ENCODE data around the gene LDHB.
A peak's percentile ranks its signal among the peaks of the same experiment; 100 is the strongest.
"Not testable (repeated sequence)": the region's sequence is repeated elsewhere in the genome, so short reads cannot be mapped to it uniquely, and the experiment has no call there.

Gene LDHB

GRCh38 chr12:21661396-21662093 is 3.9 kb upstream of the LDHB start:
- not testable (repeated sequence) for DNase-seq (ENCODE audit: low read depth in 2 of 2)

DNA sequence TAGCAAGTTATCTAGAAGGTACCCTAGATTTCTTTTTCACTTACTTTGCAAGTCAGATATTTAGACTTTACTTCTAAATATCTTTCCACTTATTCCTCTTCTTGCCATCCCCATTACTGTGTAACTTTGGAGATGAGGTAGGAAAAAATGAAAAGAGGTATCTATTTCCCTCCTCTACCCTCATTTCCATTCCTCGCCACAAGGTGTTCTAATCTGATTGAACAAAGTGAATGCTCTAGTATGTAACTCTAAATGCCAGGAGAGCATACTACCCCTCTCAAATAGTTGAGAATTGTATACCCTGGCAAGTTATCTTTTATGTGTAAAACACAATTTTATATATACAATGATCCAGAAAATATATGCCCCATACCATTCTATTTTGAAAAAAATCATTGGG is 1.7 kb upstream of the LDHB start:
- DNase-seq (ENCODE audit: low read depth in 2 of 2): no peak

- DNase-seq (ENCODE audit: low read depth in 2 of 2): peak; percentile 26 to 33
Measured at GRCh38 chr12:21656905-21657325, 727 bp downstream of the LDHB start.

- no peak for DNase-seq (ENCODE audit: low read depth in 2 of 2)
Measured at GRCh38 chr12:21655591-21655990, 2.1 kb downstream of the LDHB start.

GRCh38 chr12:21651821-21652220 is 5.8 kb downstream of the LDHB start:
- no peak for DNase-seq (ENCODE audit: low read depth in 2 of 2)

DNA sequence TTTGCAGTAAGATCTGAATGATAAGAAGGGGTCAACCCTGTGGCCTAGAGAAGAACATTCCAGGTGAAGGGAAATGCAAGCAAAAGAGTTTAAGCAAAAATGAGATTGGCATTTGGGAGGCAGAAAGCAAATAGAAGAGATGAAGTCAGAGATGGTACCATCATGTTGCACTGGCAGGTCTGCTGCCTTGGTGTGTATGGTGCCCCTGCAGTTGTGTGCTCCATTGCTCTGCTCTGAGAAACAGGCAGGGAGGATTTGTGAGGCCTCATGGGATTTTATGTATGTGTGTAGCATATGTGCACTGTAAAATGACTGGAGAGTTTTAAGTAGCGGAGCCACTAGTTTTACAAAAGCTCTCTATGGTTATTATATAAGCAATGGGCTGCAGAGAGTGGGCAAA is 6.6 kb downstream of the LDHB start:
- DNase-seq (ENCODE audit: low read depth in 2 of 2): no peak

- DNase-seq (ENCODE audit: low read depth in 2 of 2): no peak
Measured at GRCh38 chr12:21649034-21649433, 8.6 kb downstream of the LDHB start.

DNA sequence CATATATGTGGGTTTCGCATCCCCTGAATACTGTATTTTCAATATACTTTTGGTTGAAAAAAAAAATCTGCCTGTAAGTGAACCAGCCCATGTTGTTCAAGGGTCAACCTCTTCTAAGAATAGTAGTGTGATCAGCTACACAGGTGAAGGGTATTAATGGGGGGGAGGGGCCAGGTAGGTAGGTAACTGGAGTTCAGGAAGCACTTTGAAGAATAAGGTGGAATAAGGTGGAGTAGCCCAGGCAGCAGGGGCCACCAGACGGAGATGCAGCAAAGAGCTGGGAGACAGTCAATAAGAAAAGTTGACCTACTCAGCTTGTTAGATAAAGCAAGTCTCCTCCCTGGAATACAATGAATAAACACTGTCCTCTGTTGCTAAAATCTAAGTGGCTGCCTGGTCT is 9.3 kb downstream of the LDHB start:
- no peak for DNase-seq (ENCODE audit: low read depth in 2 of 2)

DNA sequence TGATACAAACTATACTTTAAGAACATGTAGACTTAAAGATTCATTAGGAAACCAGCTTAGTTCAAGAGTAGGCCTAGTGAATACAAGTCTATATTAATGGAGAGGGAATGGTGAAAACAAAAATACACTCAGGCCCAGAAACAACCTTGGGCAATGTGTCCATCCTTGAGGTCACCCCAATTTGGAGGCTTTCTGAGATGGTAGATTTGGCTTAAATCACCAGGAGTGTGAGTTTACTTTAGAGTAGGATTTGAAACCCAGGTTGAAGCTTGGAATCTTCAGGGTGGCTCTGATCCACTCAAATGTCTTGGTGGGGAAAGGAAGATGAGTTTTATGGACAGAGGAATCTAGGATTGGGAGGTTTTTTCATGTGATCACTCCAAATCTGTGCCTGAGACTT is 10.5 kb downstream of the LDHB start:
- no peak for DNase-seq (ENCODE audit: low read depth in 2 of 2)

GRCh38 chr12:21645041-21645500 is 12.6 kb downstream of the LDHB start:
- not testable (repeated sequence) for DNase-seq (ENCODE audit: low read depth in 2 of 2)

- DNase-seq (ENCODE audit: low read depth in 2 of 2): no peak
Measured at GRCh38 chr12:21644516-21644915, 13.1 kb downstream of the LDHB start.

GRCh38 chr12:21643758-21644157 is 13.9 kb downstream of the LDHB start:
- DNase-seq (ENCODE audit: low read depth in 2 of 2): no peak

GRCh38 chr12:21642707-21643389 is 14.8 kb downstream of the LDHB start:
- DNase-seq (ENCODE audit: low read depth in 2 of 2): no peak

DNA sequence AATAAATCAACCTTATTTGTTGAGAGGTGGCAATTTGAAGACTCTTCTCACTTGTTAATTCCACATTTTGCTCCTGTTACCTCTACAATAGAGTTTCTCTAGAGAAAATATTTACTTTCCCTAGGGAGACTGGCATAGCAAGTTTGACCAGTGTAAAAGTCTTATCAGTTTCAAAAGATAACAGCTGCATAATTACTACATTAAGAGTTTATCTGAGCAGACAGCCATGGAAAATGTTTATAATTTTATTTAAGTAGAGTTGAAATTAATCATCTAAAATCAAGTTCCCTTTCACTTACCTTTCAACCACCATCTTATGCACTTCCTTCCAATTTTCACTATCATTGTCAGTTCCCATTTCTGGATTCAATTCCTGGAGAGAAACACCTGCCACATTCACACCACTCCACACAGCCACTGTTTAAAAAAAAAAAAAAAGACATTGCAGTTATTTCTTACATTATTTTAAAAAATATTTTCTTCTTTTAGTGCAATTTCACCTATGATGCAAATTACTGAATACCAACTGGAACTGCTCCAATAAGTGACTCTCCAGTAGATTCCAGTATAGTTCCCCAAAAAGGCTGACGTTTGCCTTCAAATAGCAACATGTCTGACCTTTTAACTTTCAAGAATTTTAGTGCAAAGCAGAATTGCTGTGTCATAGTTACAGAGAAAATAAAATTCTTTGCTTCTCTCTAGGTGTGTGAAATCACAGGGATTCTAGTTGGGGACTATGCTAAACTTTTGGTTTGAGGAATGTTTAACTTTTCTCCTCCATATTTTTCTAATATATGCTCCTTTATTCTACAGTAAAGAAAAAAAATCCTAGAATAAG is 19.4 kb downstream of the LDHB start:
- DNase-seq (ENCODE audit: low read depth in 2 of 2): no peak

DNA sequence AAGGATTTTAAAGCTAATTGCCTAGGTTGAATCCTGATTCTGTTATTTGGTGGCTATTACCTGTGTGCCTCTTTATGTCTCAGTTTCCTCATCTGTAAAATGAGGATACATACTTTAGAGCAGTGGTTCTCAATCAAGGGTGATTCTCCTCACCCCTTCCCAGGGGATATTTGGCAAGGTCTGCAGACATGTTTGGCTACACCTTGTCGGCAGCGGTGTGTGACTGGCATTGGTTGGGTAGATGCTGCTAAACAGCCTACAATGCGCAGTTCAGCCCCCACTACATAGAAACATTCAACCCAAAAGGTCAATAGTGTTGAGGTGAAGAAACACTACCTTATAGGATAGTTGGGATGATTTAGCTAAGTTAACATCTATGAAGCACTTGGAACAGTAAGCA is 23.4 kb downstream of the LDHB start:
- DNase-seq (ENCODE audit: low read depth in 2 of 2): no peak

DNA sequence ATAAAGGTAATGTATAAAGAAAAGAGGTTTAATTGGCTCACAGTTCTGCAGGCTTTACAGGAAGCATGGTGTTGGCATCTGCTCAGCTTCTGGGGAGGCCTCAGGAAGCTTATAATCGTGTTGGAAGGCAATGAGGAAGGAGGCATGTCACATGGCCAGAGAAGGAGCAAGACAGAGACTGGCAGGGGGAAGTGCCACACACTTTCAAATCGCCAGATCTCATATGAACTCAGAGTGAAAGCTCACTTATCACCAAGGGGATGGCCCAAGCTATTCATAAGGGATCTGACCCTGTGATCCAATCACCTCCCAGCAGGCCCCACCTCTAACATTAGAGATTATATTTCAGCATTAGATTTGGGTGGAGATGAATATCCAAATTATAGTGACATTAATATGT is 26.3 kb downstream of the LDHB start:
- DNase-seq (ENCODE audit: low read depth in 2 of 2): no peak

DNA sequence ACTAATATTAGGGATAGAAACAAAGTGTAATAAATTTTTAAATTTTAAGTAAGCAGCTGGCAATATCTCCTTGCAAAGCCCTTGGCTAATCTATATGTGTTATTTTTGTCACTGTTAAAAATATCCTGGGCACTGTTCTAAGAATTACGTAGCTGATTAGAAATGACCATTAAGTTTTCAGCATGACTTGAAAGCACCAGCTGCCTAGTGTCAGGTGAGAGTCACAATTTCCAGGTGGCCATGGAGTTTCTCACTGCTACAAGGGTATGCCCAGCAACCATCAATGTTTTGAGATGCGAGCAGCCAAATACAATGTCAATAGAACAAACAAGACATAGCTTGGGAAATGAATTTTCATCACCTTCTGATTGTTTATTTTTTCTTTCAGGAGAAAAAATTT is 29.7 kb downstream of the LDHB start:
- no peak for DNase-seq (ENCODE audit: low read depth in 2 of 2)

DNA sequence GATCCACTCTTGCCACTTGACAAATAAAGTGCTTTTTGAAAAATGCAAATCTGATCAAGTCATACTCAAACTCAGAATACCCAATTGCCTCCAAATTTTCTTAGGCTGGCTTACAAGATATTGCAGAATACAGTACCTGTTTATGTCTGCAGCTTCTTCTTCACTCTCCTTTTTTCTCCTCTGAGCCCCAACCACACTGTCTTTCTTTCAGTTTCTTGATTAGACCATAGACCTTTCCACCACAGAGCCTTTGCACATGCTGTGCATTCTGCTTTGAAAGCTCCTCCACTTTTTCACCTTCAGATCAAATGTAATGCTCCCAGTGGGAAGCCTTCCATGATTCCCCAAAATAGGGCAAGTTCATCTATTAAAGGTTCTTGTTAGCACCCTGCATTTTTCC is 39.1 kb downstream of the LDHB start:
- DNase-seq (ENCODE audit: low read depth in 2 of 2): no peak

- no peak for DNase-seq (ENCODE audit: low read depth in 2 of 2)
Measured at GRCh38 chr12:21617030-21617429, 40.6 kb downstream of the LDHB start.

DNA sequence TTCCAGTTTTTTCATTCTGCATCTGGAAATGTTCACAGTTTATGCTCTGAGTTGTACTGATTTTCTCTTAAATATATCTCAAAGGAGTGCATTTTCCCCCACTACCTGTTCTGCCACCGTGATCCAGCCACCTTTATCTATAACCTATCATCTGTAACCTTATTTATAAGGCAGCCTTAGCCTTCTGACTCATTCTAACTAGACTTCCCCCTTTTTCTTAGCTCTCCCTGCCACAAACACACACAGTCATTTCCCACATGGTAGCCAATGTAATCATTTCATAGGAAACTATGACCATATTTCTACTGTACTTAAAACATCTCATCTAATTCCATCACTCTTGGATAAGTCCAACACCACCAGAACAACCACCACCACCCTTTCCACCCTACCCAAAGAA is 42.2 kb downstream of the LDHB start:
- peak in 1 of 2 donors; percentile 11 for DNase-seq (ENCODE audit: low read depth in 2 of 2)

- DNase-seq (ENCODE audit: low read depth in 2 of 2): no peak
Measured at GRCh38 chr12:21614506-21614905, 43.1 kb downstream of the LDHB start.

- no peak for DNase-seq (ENCODE audit: low read depth in 2 of 2)
Measured at GRCh38 chr12:21613931-21614330, 43.7 kb downstream of the LDHB start.

- DNase-seq (ENCODE audit: low read depth in 2 of 2): no peak
Measured at GRCh38 chr12:21608196-21608595, 49.4 kb downstream of the LDHB start.

Measured in stimulated activated CD4-positive, alpha-beta T cell treated with anti-CD3 and anti-CD28 coated beads, Interleukin-1b, Interleukin-23, amount 100 ng/mL, for 4 hours (primary cell).